A549 (cell line): Measurements from ENCODE around the gene OR6K6. TPM values are rescaled to one million over a fixed set of nuclear protein-coding genes. Genes with fewer than 3 reads are reported as not detected.

Source experiments
- ATAC-seq, 2 experiments: fragments of 200-7000 bp in 1 of 2; fragments of >200 bp in 1 of 2; cut with Nextera tagmentation in 1 of 2; cut with Tn5 transposase in 1 of 2; 3 replicates each; pipeline versions ENCODE4 v1.8.0 to v1.9.1; 2018 to 2020; ENCODE audit warnings: mild to moderate bottlenecking in 1 of 2, moderate library complexity in 1 of 2
- CTCF ChIA-PET: fragments of 300-600 bp; sonication (Branson Sonifier 250); formaldehyde crosslinking; extraction: SDS; loops from one replicate; lab custom pipeline; 2021; ENCODE audit warnings: antibody characterized with exemption, inconsistent platforms; lab: Yijun Ruan, JAX
- POLR2A ChIA-PET: fragments of 350-600 bp; formaldehyde crosslinking; extraction: SDS; loops from one replicate; lab custom pipeline; 2021; ENCODE audit warnings: antibody characterized with exemption, inconsistent platforms; lab: Yijun Ruan, JAX
- DNase-seq, 2 experiments: peaks; one replicate each; pipeline versions ENCODE4 v3.0.0 to v3.0.0-alpha.2; 2011 to 2016; ENCODE audit warnings: low read depth in 1 of 2, low spot score in 1 of 2
- FAIRE-seq: peaks from 2 replicates; lab custom pipeline; 2011; peaks lifted over from hg19 to GRCh38; lab: Jason Lieb, UNC
- H3K27ac ChIP-seq, 2 experiments: fragments of >200 bp; sonication (Bioruptor Twin); formaldehyde crosslinking; 3 replicates each; pipeline ENCODE4 v1.5.1; 2016 to 2017
- H3K4me1 ChIP-seq: fragments of >200 bp; sonication (Bioruptor Twin); formaldehyde crosslinking; 3 replicates; pipeline ENCODE4 v1.6.1; 2016
- H3K4me2 ChIP-seq: fragments of >200 bp; sonication (Bioruptor Twin); formaldehyde crosslinking; 3 replicates; pipeline ENCODE4 v1.6.1; 2016
- H3K4me3 ChIP-seq: fragments of >200 bp; sonication (Bioruptor Twin); formaldehyde crosslinking; 3 replicates; pipeline ENCODE4 v1.5.1; 2016
- H3K9me3 ChIP-seq: fragments of >200 bp; sonication (Bioruptor Twin); formaldehyde crosslinking; 3 replicates; pipeline ENCODE4 v1.6.1; 2016
- ATOH8 ChIP-seq: fragments of 250-450 bp; sonication (Bioruptor Pico); IDR thresholded peaks from 2 replicates; pipeline ENCODE4 v1.5.0; 2020; ENCODE audit warnings: low read depth, mild to moderate bottlenecking, moderate library complexity
- BCL3 ChIP-seq: fragments of >200 bp; sonication (Bioruptor Twin); formaldehyde crosslinking; IDR thresholded peaks from 3 replicates; pipeline ENCODE4 v1.6.1; 2016
- BHLHE40 ChIP-seq: IDR thresholded peaks from 2 replicates; pipeline ENCODE4 v1.6.1; 2012; ENCODE audit warnings: low read depth, low read length, inconsistent platforms
- E2F6 ChIP-seq: IDR thresholded peaks from 2 replicates; pipeline ENCODE4 v1.6.1; 2012; ENCODE audit warnings: low read depth, borderline replicate concordance
- FOSL2 ChIP-seq, 2 experiments: fragments of 450-650 bp in 1 of 2; fragments of >200 bp in 1 of 2; sonication (Bioruptor Twin) in 1 of 2; formaldehyde crosslinking; IDR thresholded peaks; 2 replicates each; pipeline versions ENCODE4 v1.5.0 to v1.6.1; 2016 to 2020; ENCODE audit warnings: mild to moderate bottlenecking in 1 of 2, moderate library complexity in 1 of 2
- FOXS1 ChIP-seq: fragments of 250-450 bp; sonication (Bioruptor Pico); IDR thresholded peaks from 2 replicates; pipeline ENCODE4 v1.5.0; 2020; ENCODE audit warnings: mild to moderate bottlenecking, moderate library complexity
- HES2 ChIP-seq: fragments of >200 bp; sonication (Bioruptor Twin); formaldehyde crosslinking; IDR thresholded peaks from 2 replicates; pipeline ENCODE4 v1.6.1; 2016
- HOXB5 ChIP-seq: fragments of 250-450 bp; sonication (Bioruptor Pico); IDR thresholded peaks from 2 replicates; pipeline ENCODE4 v1.5.0; 2020; ENCODE audit warnings: mild to moderate bottlenecking, moderate library complexity
- KDM1A ChIP-seq: fragments of 200-600 bp; sonication (generic); IDR thresholded peaks from 2 replicates; pipeline ENCODE4 v1.6.1; 2016; ENCODE audit warnings: low read depth, mild to moderate bottlenecking
- KDM5A ChIP-seq: fragments of 200-600 bp; sonication (generic); IDR thresholded peaks from 2 replicates; pipeline ENCODE4 v1.6.1; 2016; ENCODE audit warnings: antibody characterized with exemption, mild to moderate bottlenecking
- MAX ChIP-seq: IDR thresholded peaks from 2 replicates; pipeline ENCODE4 v1.6.1; 2012
- MAZ ChIP-seq: fragments of 150-350 bp; IDR thresholded peaks from 2 replicates; pipeline ENCODE4 v1.6.1; 2014; ENCODE audit warnings: antibody characterized with exemption, low read depth, low read length, borderline replicate concordance
- NFE2L2 ChIP-seq: fragments of 150-350 bp; conservative IDR thresholded peaks from 2 replicates; pipeline ENCODE4 v1.6.1; 2014; ENCODE audit warnings: low read length
- POLR2AphosphoS2 ChIP-seq: conservative IDR thresholded peaks from 2 replicates; pipeline ENCODE4 v1.6.1; 2012; ENCODE audit warnings: low read length, improper control_type of control experiment, inconsistent platforms
- RCOR1 ChIP-seq: fragments of 150-350 bp; IDR thresholded peaks from 2 replicates; pipeline ENCODE4 v1.6.1; 2014; ENCODE audit warnings: antibody characterized with exemption, low read length, low read depth
- RNF2 ChIP-seq: fragments of 200-600 bp; sonication (generic); IDR thresholded peaks from 2 replicates; pipeline ENCODE4 v1.6.1; 2016; ENCODE audit warnings: low read depth, mild to moderate bottlenecking, antibody characterized with exemption, moderate library complexity, borderline replicate concordance
- SMC3 ChIP-seq: fragments of >200 bp; sonication (Bioruptor Twin); formaldehyde crosslinking; IDR thresholded peaks from 3 replicates; pipeline ENCODE4 v1.6.1; 2018; ENCODE audit warnings: inconsistent platforms
- TP53 ChIP-seq: fragments of 250-450 bp; sonication (Bioruptor Pico); IDR thresholded peaks from 2 replicates; pipeline ENCODE4 v1.5.0; 2021; ENCODE audit warnings: mild to moderate bottlenecking, moderate library complexity
- ZC3H11A ChIP-seq: fragments of 450-650 bp; IDR thresholded peaks from 2 replicates; pipeline ENCODE4 v1.6.1; 2014; ENCODE audit warnings: antibody characterized with exemption, mild to moderate bottlenecking
- ZFP36 ChIP-seq: fragments of 450-650 bp; IDR thresholded peaks from 2 replicates; pipeline ENCODE4 v1.6.1; 2014; ENCODE audit warnings: borderline replicate concordance; ENCODE audit not compliant: partially characterized antibody
- WGBS: methylation state at CpG from one replicate; pipeline ENCODE4 v1.1.6; 2017; ENCODE audit errors: missing lambda C conversion rate; 5-methylcytosine and 5-hydroxymethylcytosine counted together
- polyA plus RNA-seq, 4 experiments: library from polyadenylated mRNA; depleted of rRNA in 3 of 4; stranded (reverse); fragments of >200 nt; fragmentation: RNase III in 1 of 4; extraction: RNeasy Plus Mini Kit Qiagen cat#74134 plus additional on column Dnase treatment in 1 of 4; gene quantifications; 2 replicates in 3 of 4; 3 replicates in 1 of 4; pipeline ENCODE4 v1.2.3, GENCODE V29; 2011 to 2017
- TF ChIP-seq, protein P1 (sequence below): fragments of 150-350 bp; IDR thresholded peaks from 2 replicates; pipeline ENCODE4 v1.6.1; 2014; ENCODE audit warnings: low read depth, mild to moderate bottlenecking, low read length

Gene OR6K6
- polyA plus RNA-seq, 2 of the 4 experiments (the other 2 are of a cell fraction): not detected

- TF ChIP-seq ATOH8 (CRISPR knock-in tag) (no peak), MAX (no peak)
These were observed 38.2 kb upstream of the OR6K6 start (continued) for GRCh38 chr1:158716335-158716734.

DNA sequence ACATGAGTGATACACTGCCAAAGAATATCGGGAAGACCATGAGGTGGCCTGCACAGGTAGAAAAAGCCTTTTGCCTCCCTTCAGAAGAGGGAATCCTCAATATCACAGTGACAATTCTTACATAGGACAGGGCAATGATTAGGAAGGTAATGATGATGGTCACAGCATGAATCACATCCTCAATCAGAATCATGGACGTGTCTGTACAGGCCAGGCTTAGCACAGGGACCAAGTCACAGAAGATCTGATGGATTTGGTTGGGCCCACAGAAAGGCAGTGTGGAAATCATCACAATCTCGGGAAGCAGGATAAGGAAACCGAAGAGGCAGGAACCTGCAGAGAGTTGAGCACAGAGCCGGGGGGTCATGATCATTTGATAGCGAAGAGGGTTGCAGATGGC lies 37.2 kb upstream of the OR6K6 start:
- TF ChIP-seq KDM1A (no peak), FOXS1 (CRISPR knock-in tag) (no peak), KDM5A (no peak), RCOR1 (no peak), BCL3 (no peak), HES2 (no peak), FOSL2 (IDR thresholded peaks at IDR 0.05) (no peak), FOSL2 (CRISPR knock-in tag; IDR thresholded peaks at IDR 0.05) (no peak), BHLHE40 (no peak)

DNA sequence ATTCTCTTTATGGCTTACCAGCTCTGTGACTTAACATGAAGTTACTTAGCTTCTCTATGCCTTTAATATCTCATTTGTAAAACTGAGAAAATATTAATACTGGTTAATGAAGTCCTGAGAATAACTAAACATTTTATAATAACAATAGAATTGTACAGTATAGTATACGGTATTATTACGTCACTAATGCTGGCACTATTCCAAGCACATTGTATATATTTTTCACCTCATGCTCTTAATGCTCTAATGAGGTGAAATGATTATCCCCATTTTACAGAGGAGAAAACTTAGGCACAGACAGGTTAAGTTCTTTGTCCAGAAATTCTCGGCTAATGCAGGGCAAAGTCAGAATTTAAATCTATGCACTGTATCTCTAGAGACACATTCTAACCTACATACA lies 34.9 kb upstream of the OR6K6 start:
- no peak overlapping the region for H3K4me3 ChIP-seq
- H3K9me3 ChIP-seq: no peaks in the 10 kb centered on the region
- ChIA-PET POLR2A (no interaction called here), CTCF (interaction anchor here (0.6 kb wide), 1 partner anchor 1894 kb away, joined by 4 read pairs; no protein-coding TSS in a partner anchor)
- FAIRE-seq (no peak), ATAC-seq (no peak), DNase-seq (no peak)
- no peaks in the 10 kb centered on the region for H3K4me1 ChIP-seq
- TF ChIP-seq ZC3H11A: no peak
- no peak for TF ChIP-seq NFE2L2
- TF ChIP-seq POLR2AphosphoS2: no peak
- H3K4me2 ChIP-seq: no peak overlapping the region
- H3K27ac ChIP-seq: no peak overlapping the region
- 3% methylated on average over 3 of the region's 3 CpGs for WGBS

More for the DNA sequence above, 37.2 kb upstream of the OR6K6 start:
- ATAC-seq: no peak
- no peak for DNase-seq
- no peak overlapping the region for H3K27ac ChIP-seq
- no peaks in the 10 kb centered on the region for H3K4me1 ChIP-seq
- no peaks in the 10 kb centered on the region for H3K9me3 ChIP-seq
- H3K4me3 ChIP-seq: no peak overlapping the region
- ChIA-PET CTCF (no interaction called here), POLR2A (no interaction called here)
- no peak overlapping the region for H3K4me2 ChIP-seq
- 5% methylated on average over 6 of the region's 6 CpGs for WGBS
- no peak for FAIRE-seq

DNA sequence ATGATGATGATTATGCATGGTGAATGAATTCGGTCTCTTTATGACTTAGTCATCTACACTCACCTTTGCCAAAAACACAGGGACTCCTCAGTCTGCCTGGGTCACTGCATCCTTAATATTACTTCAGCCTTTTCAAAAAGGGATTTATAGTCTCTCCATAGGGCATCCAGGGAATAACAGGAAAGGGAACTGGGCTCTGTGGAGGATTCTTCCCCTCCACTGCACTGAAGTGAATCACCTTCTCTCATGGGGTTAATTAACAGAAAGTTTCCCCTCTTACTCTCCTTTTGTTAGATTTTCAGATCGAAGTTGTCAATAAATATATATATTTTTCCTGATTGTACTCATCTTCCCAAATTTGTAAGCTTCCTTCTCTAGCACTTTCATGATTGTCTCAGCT lies 33.9 kb upstream of the OR6K6 start, which contains the start of gene OR6K3:
Gene OR6K3, minus strand, starts transcription at position 101 of the 400 bp plus-strand sequence. CDS start 2,605 bp downstream, outside the sequence.
- DNase-seq (no peak), ATAC-seq (no peak), FAIRE-seq (no peak)
- TF ChIP-seq, protein P1, sequence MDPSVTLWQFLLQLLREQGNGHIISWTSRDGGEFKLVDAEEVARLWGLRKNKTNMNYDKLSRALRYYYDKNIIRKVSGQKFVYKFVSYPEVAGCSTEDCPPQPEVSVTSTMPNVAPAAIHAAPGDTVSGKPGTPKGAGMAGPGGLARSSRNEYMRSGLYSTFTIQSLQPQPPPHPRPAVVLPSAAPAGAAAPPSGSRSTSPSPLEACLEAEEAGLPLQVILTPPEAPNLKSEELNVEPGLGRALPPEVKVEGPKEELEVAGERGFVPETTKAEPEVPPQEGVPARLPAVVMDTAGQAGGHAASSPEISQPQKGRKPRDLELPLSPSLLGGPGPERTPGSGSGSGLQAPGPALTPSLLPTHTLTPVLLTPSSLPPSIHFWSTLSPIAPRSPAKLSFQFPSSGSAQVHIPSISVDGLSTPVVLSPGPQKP: no peak
- TF ChIP-seq ZFP36: no peak
- TF ChIP-seq BCL3: no peak
- TF ChIP-seq RNF2: no peak
- no peak for TF ChIP-seq MAZ
- no peak for TF ChIP-seq TP53 (CRISPR knock-in tag)
- no peak for TF ChIP-seq E2F6
- no peak for TF ChIP-seq SMC3
- no peak for TF ChIP-seq RCOR1
- TF ChIP-seq HOXB5 (CRISPR knock-in tag): no peak
- ChIA-PET POLR2A (no interaction called here), CTCF (no interaction called here)
- Histone ChIP-seq H3K27ac (no peak within 1 kb of the TSS), H3K4me3 (no peak within 1 kb of the TSS), H3K4me1 (no peaks in the 10 kb centered on the region), H3K9me3 (no peaks in the 10 kb centered on the region), H3K4me2 (no peak within 1 kb of the TSS)
- WGBS: 27% methylated on average over 2 of the region's 2 CpGs
